Gastroesophageal sphincter (tissue), 4 donors: ENCODE results near the gene CATSPERE. TPM values are rescaled to one million over a fixed set of nuclear protein-coding genes. Genes with fewer than 3 reads are reported as not detected.

Experiments used
- ATAC-seq: fragments of 150-250 bp; one replicate; pipeline ENCODE4 v1.9.1; 2016; ENCODE audit warnings: mild to moderate bottlenecking, moderate library complexity
- H3K27ac ChIP-seq, 4 donors: fragments of 200-600 bp; sonication (generic) in 3 of 4; 1 replicate in 3 of 4; 2 replicates in 1 of 4; pipeline ENCODE4 v1.5.1; 2016 to 2019
- H3K27me3 ChIP-seq: fragments of 200-600 bp; sonication (generic); one replicate; pipeline ENCODE4 v1.5.1; 2019
- H3K36me3 ChIP-seq, 2 donors: fragments of 200-600 bp; sonication (generic); one replicate each; pipeline ENCODE4 v1.5.1; 2019; ENCODE audit warnings: control low read depth in 1 of 2
- H3K4me1 ChIP-seq, 3 donors: fragments of 200-600 bp; sonication (generic); 1 replicate in 2 of 3; 2 replicates in 1 of 3; pipeline ENCODE4 v1.5.1; 2016 to 2019; ENCODE audit warnings: control low read depth in 2 of 3
- H3K4me3 ChIP-seq, 2 donors: fragments of 200-600 bp; sonication (generic); one replicate each; pipeline ENCODE4 v1.5.1; 2019; ENCODE audit warnings: mild to moderate bottlenecking in 1 of 2, moderate library complexity in 1 of 2
- H3K9me3 ChIP-seq, 3 donors: fragments of 200-600 bp; sonication (generic); one replicate each; pipeline ENCODE4 v1.5.1; 2017 to 2019; ENCODE audit warnings: control low read depth in 2 of 3
- CTCF ChIP-seq, 4 experiments: fragments of 200-600 bp in 2 of 4; fragments of 450-650 bp in 2 of 4; sonication (generic) in 1 of 4; IDR thresholded peaks; one replicate each; pipeline ENCODE4 v1.5.1; 2017 to 2019; ENCODE audit warnings: antibody characterized with exemption in 4 of 4, mild to moderate bottlenecking in 2 of 4, moderate library complexity in 2 of 4
- EP300 ChIP-seq: sonication (generic); formaldehyde crosslinking; IDR thresholded peaks from one replicate; pipeline ENCODE4 v1.6.1; 2017; ENCODE audit warnings: antibody characterized with exemption, mild to moderate bottlenecking
- POLR2A ChIP-seq, 2 donors: fragments of 450-650 bp; IDR thresholded peaks; one replicate each; pipeline ENCODE4 v1.6.1; 2017; ENCODE audit warnings: antibody characterized with exemption in 2 of 2, mild to moderate bottlenecking in 2 of 2, moderate library complexity in 1 of 2
- POLR2AphosphoS5 ChIP-seq: sonication (generic); formaldehyde crosslinking; IDR thresholded peaks from one replicate; pipeline ENCODE4 v1.6.1; 2017; ENCODE audit warnings: antibody characterized with exemption
- WGBS, 2 donors: methylation state at CpG; one replicate each; pipeline ENCODE4 v1.1.5; 2018; ENCODE audit warnings: low coverage in 1 of 2; 5-methylcytosine and 5-hydroxymethylcytosine counted together
- total RNA-seq, 4 donors: library from RNA; depleted of rRNA; stranded (reverse); fragments of >200 nt; gene quantifications; one replicate each; pipeline ENCODE4 v1.1.0, GENCODE V29; 2016

Gene CATSPERE
- total RNA-seq, 4 donors from 2014 or later = 1.2 to 2.7 (median 2.3) TPM

- H3K27ac ChIP-seq = peak overlapping the region; percentile 87 to 96 (median 95)
- no peaks in the 10 kb centered on the region for H3K9me3 ChIP-seq
- no peak for ATAC-seq
- peak overlapping the region; percentile 73 to 83 for H3K4me3 ChIP-seq
- peaks cover 0 to 4% of the 10 kb centered on the region in 2 donors for H3K36me3 ChIP-seq
- H3K4me1 ChIP-seq = peaks cover under 1 to 54% (median 8%) of the 10 kb centered on the region in 3 donors
- 0% methylated on average over 2 to 3 of the region's 34 CpGs for WGBS, 2 donors
- TF ChIP-seq POLR2A (IDR thresholded peaks at IDR 0.05) (no peak), CTCF (IDR thresholded peaks at IDR 0.05) (no peak), EP300 (no peak), POLR2AphosphoS5 (no peak)
- H3K27me3 ChIP-seq = no peaks in the 10 kb centered on the region
Measured at GRCh38 chr1:244653439-244654107, 192.5 kb downstream of the CATSPERE start.

GRCh38 chr1:244654108-244655038 lies 193.3 kb downstream of the CATSPERE start:
- Histone ChIP-seq H3K4me1 (peaks cover 5 to 62% (median 8%) of the 10 kb centered on the region in 3 donors), H3K36me3 (peaks cover 0 to 4% of the 10 kb centered on the region in 2 donors), H3K9me3 (no peaks in the 10 kb centered on the region), H3K4me3 (peak overlapping the region; percentile 73 to 83), H3K27ac (peak overlapping the region in 3 of 4 donors; percentile 95 to 96 (median 95)), H3K27me3 (no peaks in the 10 kb centered on the region)
- 6 to 7% methylated on average over 7 to 8 of the region's 8 CpGs for WGBS, 2 donors
- no peak for ATAC-seq
- TF ChIP-seq CTCF (IDR thresholded peaks at IDR 0.05) (no peak), POLR2AphosphoS5 (no peak), EP300 (no peak), POLR2A (IDR thresholded peaks at IDR 0.05) (no peak)

GRCh38 chr1:244655186-244655585 lies 194.1 kb downstream of the CATSPERE start:
- Histone ChIP-seq H3K27me3 (no peaks in the 10 kb centered on the region), H3K4me3 (peak overlapping the region in 1 of 2 donors; percentile 83), H3K27ac (peak overlapping the region in 1 of 4 donors; percentile 96), H3K9me3 (no peaks in the 10 kb centered on the region), H3K36me3 (peaks cover 0 to 4% of the 10 kb centered on the region in 2 donors), H3K4me1 (peaks cover 5 to 70% (median 8%) of the 10 kb centered on the region in 3 donors)
- 83 to 96% methylated on average over 1 of the region's 1 CpG for WGBS, 2 donors
- ATAC-seq = no peak
- TF ChIP-seq CTCF (IDR thresholded peaks at IDR 0.05) (no peak), EP300 (no peak), POLR2A (IDR thresholded peaks at IDR 0.05) (no peak), POLR2AphosphoS5 (no peak)

GRCh38 chr1:244657421-244657820 lies 196.3 kb downstream of the CATSPERE start:
- Histone ChIP-seq H3K4me1 (peaks cover 5 to 66% (median 8%) of the 10 kb centered on the region in 3 donors), H3K27ac (peak overlapping the region in 3 of 4 donors; percentile 18 to 53 (median 36)), H3K36me3 (peaks cover 0 to 4% of the 10 kb centered on the region in 2 donors), H3K9me3 (no peaks in the 10 kb centered on the region), H3K4me3 (no peak overlapping the region), H3K27me3 (no peaks in the 10 kb centered on the region)
- ATAC-seq = no peak
- 53 to 55% methylated on average over 2 to 3 of the region's 3 CpGs for WGBS, 2 donors
- TF ChIP-seq CTCF (IDR thresholded peaks at IDR 0.05) = no peak
- TF ChIP-seq EP300 = no peak
- TF ChIP-seq POLR2A (IDR thresholded peaks at IDR 0.05) = no peak
- no peak for TF ChIP-seq POLR2AphosphoS5
